Neural cell (in vitro differentiated cells): ENCODE data around the gene CPNE4. TPM values are rescaled to one million over a fixed set of nuclear protein-coding genes. Genes with fewer than 3 reads are reported as not detected.

ENCODE experiments used
- H2AFZ ChIP-seq: fragments of 200-600, 300-800 bp; sonication (generic), shearing (Covaris generic); 2 replicates; pipeline ENCODE4 v1.6.0; 2014; ENCODE audit warnings: low read depth, mild to moderate bottlenecking, antibody characterized with exemption, low read length, moderate library complexity
- H3F3A ChIP-seq: fragments of 200-600 bp; shearing (Covaris generic); 2 replicates; pipeline ENCODE4 v1.6.1; 2016; ENCODE audit warnings: mild to moderate bottlenecking, moderate library complexity, mixed read lengths, antibody characterized with exemption, low read length; ENCODE audit not compliant: insufficient read depth, poor library complexity, severe bottlenecking
- H3K27ac ChIP-seq: fragments of 200-600, 300-800 bp; sonication (generic), shearing (Covaris generic); 2 replicates; pipeline ENCODE4 v1.5.1; 2014; ENCODE audit warnings: mild to moderate bottlenecking, low read length, moderate library complexity
- H3K27me3 ChIP-seq: fragments of 300-800, 200-600 bp; sonication (generic), shearing (Covaris generic); 2 replicates; pipeline ENCODE4 v1.6.0; 2014; ENCODE audit warnings: mild to moderate bottlenecking, low read depth, low read length, moderate library complexity; ENCODE audit not compliant: insufficient read depth
- H3K36me3 ChIP-seq: fragments of 300-800, 200-600 bp; sonication (generic), shearing (Covaris generic); 2 replicates; pipeline ENCODE4 v1.5.1; 2014; ENCODE audit warnings: mild to moderate bottlenecking, antibody characterized with exemption, low read length, moderate library complexity; ENCODE audit not compliant: insufficient read depth
- H3K4me2 ChIP-seq: fragments of 300-800, 200-600 bp; sonication (generic), shearing (Covaris generic); 2 replicates; pipeline ENCODE4 v1.6.0; 2014; ENCODE audit warnings: mild to moderate bottlenecking, low read length
- H3K4me3 ChIP-seq: fragments of 300-800, 200-600 bp; sonication (generic), shearing (Covaris generic); 2 replicates; pipeline ENCODE4 v1.5.1; 2014; ENCODE audit warnings: mild to moderate bottlenecking, low read length, moderate library complexity
- H3K79me2 ChIP-seq: fragments of 200-600 bp; shearing (Covaris generic); replicated peaks from 2 replicates; pipeline ENCODE4 v1.6.0; 2014; ENCODE audit warnings: mild to moderate bottlenecking, low read length, moderate library complexity; ENCODE audit not compliant: insufficient read depth
- H3K9ac ChIP-seq: fragments of 300-800, 200-600 bp; sonication (generic), shearing (Covaris generic); 2 replicates; pipeline ENCODE4 v1.6.1; 2016; ENCODE audit warnings: mild to moderate bottlenecking, low read length, mixed read lengths
- H3K9me2 ChIP-seq: fragments of 200-600 bp; shearing (Covaris generic); 2 replicates; pipeline ENCODE4 v1.6.1; 2016; ENCODE audit warnings: mild to moderate bottlenecking, low read length, mixed read lengths; ENCODE audit not compliant: insufficient read depth
- H3K9me3 ChIP-seq: fragments of 200-600, 300-800 bp; sonication (generic), shearing (Covaris generic); 2 replicates; pipeline ENCODE4 v1.6.1; 2016; ENCODE audit warnings: mild to moderate bottlenecking, mixed run types, low read length, moderate library complexity, mixed read lengths
- H4K20me1 ChIP-seq: fragments of 200-600 bp; shearing (Covaris generic); 2 replicates; pipeline ENCODE4 v1.6.1; 2016; ENCODE audit warnings: mild to moderate bottlenecking, mixed run types; ENCODE audit not compliant: insufficient read depth
- EP300 ChIP-seq: fragments of 450-650 bp; conservative IDR thresholded peaks from 2 replicates; pipeline ENCODE4 v1.6.1; 2014; ENCODE audit warnings: antibody characterized with exemption, mild to moderate bottlenecking, moderate library complexity; ENCODE audit not compliant: poor library complexity, severe bottlenecking
- EZH2 ChIP-seq: fragments of 200-600, 300-800 bp; shearing (Covaris generic), sonication (generic); IDR thresholded peaks from 2 replicates; pipeline ENCODE4 v1.6.1; 2014; ENCODE audit warnings: antibody characterized with exemption, low read length, borderline replicate concordance, mild to moderate bottlenecking; ENCODE audit not compliant: insufficient read depth, poor library complexity, severe bottlenecking
- MXI1 ChIP-seq: fragments of 450-650 bp; conservative IDR thresholded peaks from 2 replicates; pipeline ENCODE4 v1.6.1; 2014; ENCODE audit warnings: antibody characterized with exemption, mild to moderate bottlenecking; ENCODE audit not compliant: poor library complexity, severe bottlenecking
- POLR2AphosphoS5 ChIP-seq: IDR thresholded peaks from 2 replicates; pipeline ENCODE4 v1.6.1; 2012
- RAD21 ChIP-seq: fragments of 450-650 bp; conservative IDR thresholded peaks from 2 replicates; pipeline ENCODE4 v1.6.1; 2014; ENCODE audit warnings: antibody characterized with exemption, mild to moderate bottlenecking, moderate library complexity
- SMC3 ChIP-seq: fragments of 450-650 bp; conservative IDR thresholded peaks from 2 replicates; pipeline ENCODE4 v1.6.1; 2014; ENCODE audit warnings: antibody characterized with exemption, mild to moderate bottlenecking, moderate library complexity; ENCODE audit not compliant: poor library complexity
- TAF1 ChIP-seq: IDR thresholded peaks from 2 replicates; pipeline ENCODE4 v1.6.1; 2012; ENCODE audit warnings: low read depth
- polyA plus RNA-seq: library from polyadenylated mRNA; depleted of rRNA; stranded (reverse); fragments of >200 nt; gene quantifications from 2 replicates; pipeline ENCODE4 v1.2.3, GENCODE V29; 2014
- TF ChIP-seq, protein P1 (sequence below): fragments of 450-650 bp; IDR thresholded peaks from 2 replicates; pipeline ENCODE4 v1.5.1; 2014; ENCODE audit warnings: antibody characterized with exemption, mild to moderate bottlenecking, moderate library complexity; ENCODE audit not compliant: poor library complexity, severe bottlenecking
- TF ChIP-seq, protein P2 (sequence below): IDR thresholded peaks from 2 replicates; pipeline ENCODE4 v1.6.1; 2012; ENCODE audit warnings: borderline replicate concordance

CPNE4 gene
- polyA plus RNA-seq, 1 donor from 2014 or later: 0.59 TPM

DNA sequence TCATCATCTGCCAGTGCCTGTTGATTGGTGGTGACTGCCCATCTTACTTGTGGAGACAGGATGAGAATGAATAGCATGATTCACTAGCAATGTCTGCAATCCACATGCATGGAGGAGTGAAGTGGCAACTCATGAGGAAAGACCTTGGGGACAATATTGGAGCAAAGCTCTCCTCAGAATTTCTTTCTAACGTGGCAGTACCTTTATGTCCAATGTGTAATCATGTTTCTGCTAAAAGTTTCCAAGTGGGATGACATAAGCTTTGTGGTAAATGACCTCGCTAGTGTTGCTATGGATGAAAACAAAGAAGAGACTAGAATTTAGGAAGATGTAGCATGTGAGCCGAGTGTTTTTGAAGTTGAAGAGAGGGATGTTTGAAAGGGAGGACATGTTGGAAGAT, 117.8 kb downstream of the CPNE4 start:
- H2AFZ ChIP-seq: no peak overlapping the region
- H3K27me3 ChIP-seq: no peaks in the 10 kb centered on the region
- H3F3A ChIP-seq: no peaks in the 10 kb centered on the region
- no peaks in the 10 kb centered on the region for H3K79me2 ChIP-seq
- no peak overlapping the region for H3K4me3 ChIP-seq
- no peak overlapping the region for H3K4me2 ChIP-seq
- H3K27ac ChIP-seq: no peak overlapping the region
- H4K20me1 ChIP-seq: no peaks in the 10 kb centered on the region
- H3K9me2 ChIP-seq: no peaks in the 10 kb centered on the region
- TF ChIP-seq, protein P1, sequence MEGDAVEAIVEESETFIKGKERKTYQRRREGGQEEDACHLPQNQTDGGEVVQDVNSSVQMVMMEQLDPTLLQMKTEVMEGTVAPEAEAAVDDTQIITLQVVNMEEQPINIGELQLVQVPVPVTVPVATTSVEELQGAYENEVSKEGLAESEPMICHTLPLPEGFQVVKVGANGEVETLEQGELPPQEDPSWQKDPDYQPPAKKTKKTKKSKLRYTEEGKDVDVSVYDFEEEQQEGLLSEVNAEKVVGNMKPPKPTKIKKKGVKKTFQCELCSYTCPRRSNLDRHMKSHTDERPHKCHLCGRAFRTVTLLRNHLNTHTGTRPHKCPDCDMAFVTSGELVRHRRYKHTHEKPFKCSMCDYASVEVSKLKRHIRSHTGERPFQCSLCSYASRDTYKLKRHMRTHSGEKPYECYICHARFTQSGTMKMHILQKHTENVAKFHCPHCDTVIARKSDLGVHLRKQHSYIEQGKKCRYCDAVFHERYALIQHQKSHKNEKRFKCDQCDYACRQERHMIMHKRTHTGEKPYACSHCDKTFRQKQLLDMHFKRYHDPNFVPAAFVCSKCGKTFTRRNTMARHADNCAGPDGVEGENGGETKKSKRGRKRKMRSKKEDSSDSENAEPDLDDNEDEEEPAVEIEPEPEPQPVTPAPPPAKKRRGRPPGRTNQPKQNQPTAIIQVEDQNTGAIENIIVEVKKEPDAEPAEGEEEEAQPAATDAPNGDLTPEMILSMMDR: no peak
- no peak for TF ChIP-seq SMC3
- TF ChIP-seq TAF1: no peak
- TF ChIP-seq, protein P2, sequence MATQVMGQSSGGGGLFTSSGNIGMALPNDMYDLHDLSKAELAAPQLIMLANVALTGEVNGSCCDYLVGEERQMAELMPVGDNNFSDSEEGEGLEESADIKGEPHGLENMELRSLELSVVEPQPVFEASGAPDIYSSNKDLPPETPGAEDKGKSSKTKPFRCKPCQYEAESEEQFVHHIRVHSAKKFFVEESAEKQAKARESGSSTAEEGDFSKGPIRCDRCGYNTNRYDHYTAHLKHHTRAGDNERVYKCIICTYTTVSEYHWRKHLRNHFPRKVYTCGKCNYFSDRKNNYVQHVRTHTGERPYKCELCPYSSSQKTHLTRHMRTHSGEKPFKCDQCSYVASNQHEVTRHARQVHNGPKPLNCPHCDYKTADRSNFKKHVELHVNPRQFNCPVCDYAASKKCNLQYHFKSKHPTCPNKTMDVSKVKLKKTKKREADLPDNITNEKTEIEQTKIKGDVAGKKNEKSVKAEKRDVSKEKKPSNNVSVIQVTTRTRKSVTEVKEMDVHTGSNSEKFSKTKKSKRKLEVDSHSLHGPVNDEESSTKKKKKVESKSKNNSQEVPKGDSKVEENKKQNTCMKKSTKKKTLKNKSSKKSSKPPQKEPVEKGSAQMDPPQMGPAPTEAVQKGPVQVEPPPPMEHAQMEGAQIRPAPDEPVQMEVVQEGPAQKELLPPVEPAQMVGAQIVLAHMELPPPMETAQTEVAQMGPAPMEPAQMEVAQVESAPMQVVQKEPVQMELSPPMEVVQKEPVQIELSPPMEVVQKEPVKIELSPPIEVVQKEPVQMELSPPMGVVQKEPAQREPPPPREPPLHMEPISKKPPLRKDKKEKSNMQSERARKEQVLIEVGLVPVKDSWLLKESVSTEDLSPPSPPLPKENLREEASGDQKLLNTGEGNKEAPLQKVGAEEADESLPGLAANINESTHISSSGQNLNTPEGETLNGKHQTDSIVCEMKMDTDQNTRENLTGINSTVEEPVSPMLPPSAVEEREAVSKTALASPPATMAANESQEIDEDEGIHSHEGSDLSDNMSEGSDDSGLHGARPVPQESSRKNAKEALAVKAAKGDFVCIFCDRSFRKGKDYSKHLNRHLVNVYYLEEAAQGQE: no peak
- TF ChIP-seq EP300: no peak
- no peak for TF ChIP-seq MXI1
- no peak for TF ChIP-seq RAD21
- TF ChIP-seq POLR2AphosphoS5: no peak
- TF ChIP-seq EZH2: no peak
- H3K9ac ChIP-seq: no peak overlapping the region
- no peaks in the 10 kb centered on the region for H3K9me3 ChIP-seq
- no peaks in the 10 kb centered on the region for H3K36me3 ChIP-seq

DNA sequence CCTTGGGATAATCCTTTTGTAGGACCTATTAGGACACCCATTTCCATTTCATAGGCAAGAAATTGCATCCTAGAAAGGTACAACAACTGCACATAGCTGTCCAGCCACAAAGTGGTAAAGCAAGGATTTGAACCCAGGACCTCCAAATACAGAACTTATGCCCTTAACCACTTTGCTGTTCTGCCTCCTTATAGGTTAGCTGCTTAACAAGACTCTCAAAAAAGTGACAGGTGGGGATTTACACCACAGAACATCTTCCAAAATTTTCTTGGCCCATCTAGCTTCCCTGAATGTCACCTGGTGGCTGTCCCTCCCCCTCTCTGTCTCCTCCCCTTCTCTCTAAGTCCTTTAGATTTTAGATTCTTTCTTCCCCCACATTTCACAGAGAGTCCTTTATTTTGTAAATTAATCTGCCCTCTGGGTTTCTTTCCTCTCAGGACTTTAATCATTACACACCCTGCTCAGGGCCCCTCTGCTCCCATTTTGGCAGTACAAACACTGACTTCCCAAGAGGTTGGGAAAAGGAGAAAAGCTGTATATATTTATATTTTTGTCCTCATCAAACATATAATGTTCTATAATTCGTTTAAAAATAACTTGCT, 120.6 kb downstream of the CPNE4 start:
- H4K20me1 ChIP-seq: no peaks in the 10 kb centered on the region
- no peak overlapping the region for H2AFZ ChIP-seq
- no peaks in the 10 kb centered on the region for H3K79me2 ChIP-seq
- no peaks in the 10 kb centered on the region for H3K36me3 ChIP-seq
- TF ChIP-seq POLR2AphosphoS5 (no peak), MXI1 (no peak), EP300 (no peak), TAF1 (no peak), RAD21 (no peak), SMC3 (no peak), EZH2 (no peak)
- TF ChIP-seq, protein P1: no peak
- TF ChIP-seq, protein P2: no peak
- no peaks in the 10 kb centered on the region for H3F3A ChIP-seq
- H3K9me3 ChIP-seq: no peaks in the 10 kb centered on the region
- H3K4me3 ChIP-seq: no peak overlapping the region
- H3K9ac ChIP-seq: no peak overlapping the region
- no peaks in the 10 kb centered on the region for H3K9me2 ChIP-seq
- H3K4me2 ChIP-seq: no peak overlapping the region
- H3K27ac ChIP-seq: no peak overlapping the region
- H3K27me3 ChIP-seq: no peaks in the 10 kb centered on the region
